ENCODE results near the gene NEU2.

The NEU2 gene

GRCh38 chr2:233058717-233059546 is 26.5 kb downstream of the NEU2 start:
- Histone ChIP-seq H3K79me2 (ENCODE audit: insufficient read depth, low read length) (no peaks in the 10 kb centered on the region), H3K9ac (ENCODE audit: low read length) (no peak overlapping the region; the same call in 1 of the 2 replicates)

GRCh38 chr2:233059547-233059796 is 27.0 kb downstream of the NEU2 start:
- no peaks in the 10 kb centered on the region for H4K20me1 ChIP-seq (ENCODE audit: insufficient read depth, low read length)
- H2AFZ ChIP-seq (ENCODE audit: low read length), result no peak overlapping the region
- H3K4me3 ChIP-seq (ENCODE audit: low read depth, low read length, poor library complexity, severe bottlenecking), result peak overlapping the region; percentile 75
- H3K36me3 ChIP-seq (ENCODE audit: insufficient read depth, low read length), result peaks cover 13% of the 10 kb centered on the region
- H3K4me1 ChIP-seq (ENCODE audit: insufficient read depth, low read length, severe bottlenecking), result peaks cover 36% of the 10 kb centered on the region
- no peaks in the 10 kb centered on the region for H3K27me3 ChIP-seq (ENCODE audit: insufficient read depth, low read length)
- no peak for TF ChIP-seq EZH2 (IDR thresholded peaks at IDR 0.05; ENCODE audit: borderline replicate concordance, low read length)
- TF ChIP-seq, protein P1, sequence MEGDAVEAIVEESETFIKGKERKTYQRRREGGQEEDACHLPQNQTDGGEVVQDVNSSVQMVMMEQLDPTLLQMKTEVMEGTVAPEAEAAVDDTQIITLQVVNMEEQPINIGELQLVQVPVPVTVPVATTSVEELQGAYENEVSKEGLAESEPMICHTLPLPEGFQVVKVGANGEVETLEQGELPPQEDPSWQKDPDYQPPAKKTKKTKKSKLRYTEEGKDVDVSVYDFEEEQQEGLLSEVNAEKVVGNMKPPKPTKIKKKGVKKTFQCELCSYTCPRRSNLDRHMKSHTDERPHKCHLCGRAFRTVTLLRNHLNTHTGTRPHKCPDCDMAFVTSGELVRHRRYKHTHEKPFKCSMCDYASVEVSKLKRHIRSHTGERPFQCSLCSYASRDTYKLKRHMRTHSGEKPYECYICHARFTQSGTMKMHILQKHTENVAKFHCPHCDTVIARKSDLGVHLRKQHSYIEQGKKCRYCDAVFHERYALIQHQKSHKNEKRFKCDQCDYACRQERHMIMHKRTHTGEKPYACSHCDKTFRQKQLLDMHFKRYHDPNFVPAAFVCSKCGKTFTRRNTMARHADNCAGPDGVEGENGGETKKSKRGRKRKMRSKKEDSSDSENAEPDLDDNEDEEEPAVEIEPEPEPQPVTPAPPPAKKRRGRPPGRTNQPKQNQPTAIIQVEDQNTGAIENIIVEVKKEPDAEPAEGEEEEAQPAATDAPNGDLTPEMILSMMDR (IDR thresholded peaks at IDR 0.05; ENCODE audit: low read length), result peak; percentile 37
- H3K79me2 ChIP-seq (ENCODE audit: insufficient read depth, low read length), result no peaks in the 10 kb centered on the region
- H3K27ac ChIP-seq (ENCODE audit: low read depth, low read length, poor library complexity, severe bottlenecking), result peak overlapping the region; percentile 94
- H3K9me3 ChIP-seq (ENCODE audit: low read length), result no peaks in the 10 kb centered on the region
- H3K9me2 ChIP-seq (ENCODE audit: low read depth, low read length), result no peaks in the 10 kb centered on the region
- H3F3A ChIP-seq (ENCODE audit: insufficient read depth, low read length), result no peaks in the 10 kb centered on the region
- H3K4me2 ChIP-seq (ENCODE audit: low read length), result peak overlapping the region; percentile 85
- peak overlapping the region; percentile 88; the same call in 1 of the 2 replicates for H3K9ac ChIP-seq (ENCODE audit: low read length)

More at GRCh38 chr2:233058717-233059546, 26.5 kb downstream of the NEU2 start:
- Histone ChIP-seq H3K27me3 (ENCODE audit: insufficient read depth, low read length) (no peaks in the 10 kb centered on the region; the same call in 1 of the 2 replicates), H3K9me3 (ENCODE audit: low read length) (no peaks in the 10 kb centered on the region), H3K4me3 (ENCODE audit: low read depth, low read length, poor library complexity, severe bottlenecking) (no peak overlapping the region), H3K9me2 (ENCODE audit: low read depth, low read length) (no peaks in the 10 kb centered on the region), H3K4me1 (ENCODE audit: insufficient read depth, low read length, severe bottlenecking) (peaks cover 38% of the 10 kb centered on the region), H4K20me1 (ENCODE audit: insufficient read depth, low read length) (no peaks in the 10 kb centered on the region), H3K4me2 (ENCODE audit: low read length) (no peak overlapping the region), H2AFZ (ENCODE audit: low read length) (no peak overlapping the region), H3F3A (ENCODE audit: insufficient read depth, low read length) (no peaks in the 10 kb centered on the region), H3K36me3 (ENCODE audit: insufficient read depth, low read length) (peaks cover 7% of the 10 kb centered on the region), H3K27ac (ENCODE audit: low read depth, low read length, poor library complexity, severe bottlenecking) (no peak overlapping the region)
- TF ChIP-seq, protein P1 (IDR thresholded peaks at IDR 0.05; ENCODE audit: low read length), result no peak
- no peak for TF ChIP-seq EZH2 (IDR thresholded peaks at IDR 0.05; ENCODE audit: borderline replicate concordance, low read length)

DNA sequence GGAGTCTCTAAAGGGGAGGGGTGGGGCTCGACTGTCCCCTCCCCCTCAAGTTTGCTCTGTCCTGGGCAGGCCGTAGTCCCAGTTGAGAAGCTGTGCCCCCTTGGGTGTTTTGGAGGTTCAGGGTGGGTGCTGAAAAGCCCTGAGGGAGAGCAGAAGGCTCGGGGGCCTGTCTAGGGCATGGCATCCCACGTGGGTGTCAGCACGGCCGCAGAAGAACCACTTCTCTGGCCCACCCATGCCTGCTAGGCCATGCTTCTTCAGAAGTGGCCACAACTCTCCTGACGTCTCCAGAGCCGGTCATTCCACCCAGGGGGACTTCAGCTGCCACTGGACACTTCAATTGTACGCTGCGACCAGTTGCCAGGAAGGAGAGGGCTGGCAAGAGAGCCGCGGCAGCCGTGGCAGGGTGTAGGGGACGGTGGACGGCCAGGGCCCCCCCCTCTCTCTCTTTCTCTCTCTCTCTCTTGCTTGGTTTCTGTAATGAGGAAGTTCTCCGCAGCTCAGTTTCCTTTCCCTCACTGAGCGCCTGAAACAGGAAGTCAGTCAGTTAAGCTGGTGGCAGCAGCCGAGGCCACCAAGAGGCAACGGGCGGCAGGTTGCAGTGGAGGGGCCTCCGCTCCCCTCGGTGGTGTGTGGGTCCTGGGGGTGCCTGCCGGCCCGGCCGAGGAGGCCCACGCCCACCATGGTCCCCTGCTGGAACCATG is 27.5 kb downstream of the NEU2 start, which contains the start of gene INPP5D:
Gene INPP5D, plus strand, starts transcription at position 546 of the 704 bp plus-strand sequence. Its CDS starts 137 bp downstream, at position 683.
- Histone ChIP-seq H4K20me1 (ENCODE audit: insufficient read depth, low read length) (no peaks in the 10 kb centered on the region), H3K4me3 (ENCODE audit: low read depth, low read length, poor library complexity, severe bottlenecking) (peak within 1 kb of the TSS; percentile 75), H2AFZ (ENCODE audit: low read length) (no peak within 1 kb of the TSS), H3K4me1 (ENCODE audit: insufficient read depth, low read length, severe bottlenecking) (peaks cover 36% of the 10 kb centered on the region), H3K79me2 (ENCODE audit: insufficient read depth, low read length) (no peaks in the 10 kb centered on the region), H3F3A (ENCODE audit: insufficient read depth, low read length) (no peaks in the 10 kb centered on the region), H3K9me3 (ENCODE audit: low read length) (no peaks in the 10 kb centered on the region), H3K9me2 (ENCODE audit: low read depth, low read length) (no peaks in the 10 kb centered on the region), H3K9ac (ENCODE audit: low read length) (peak within 1 kb of the TSS; percentile 88), H3K27me3 (ENCODE audit: insufficient read depth, low read length) (no peaks in the 10 kb centered on the region), H3K4me2 (ENCODE audit: low read length) (peak within 1 kb of the TSS; percentile 85), H3K36me3 (ENCODE audit: insufficient read depth, low read length) (peaks cover 17% of the 10 kb centered on the region), H3K27ac (ENCODE audit: low read depth, low read length, poor library complexity, severe bottlenecking) (peak within 1 kb of the TSS; percentile 94)
- TF ChIP-seq, protein P1 (IDR thresholded peaks at IDR 0.05; ENCODE audit: low read length), result no peak
- TF ChIP-seq EZH2 (IDR thresholded peaks at IDR 0.05; ENCODE audit: borderline replicate concordance, low read length), result no peak
